KOPT-K1 (cell line): ENCODE data around the gene RAB10.
"Not testable (repeated sequence)": the region's sequence is repeated elsewhere in the genome, so short reads cannot be mapped to it uniquely, and the experiment has no call there.

Experiments
- H3K27ac ChIP-seq: fragments of 200-600 bp; sonication (generic); 2 replicates; pipeline ENCODE4 v1.5.1; 2016; ENCODE audit warnings: antibody characterized with exemption, mild to moderate bottlenecking, low read depth, low read length; ENCODE audit not compliant: poor library complexity, severe bottlenecking
- H3K36me3 ChIP-seq: fragments of 200-600 bp; sonication (generic); 2 replicates; pipeline ENCODE4 v1.5.1; 2017; ENCODE audit warnings: antibody characterized with exemption, mild to moderate bottlenecking, low read length, moderate library complexity; ENCODE audit not compliant: insufficient read depth
- H3K9me3 ChIP-seq: fragments of 200-600 bp; sonication (generic); 2 replicates; pipeline ENCODE4 v1.5.1; 2017; ENCODE audit warnings: antibody characterized with exemption, low read length, mild to moderate bottlenecking; ENCODE audit not compliant: insufficient read depth, poor library complexity, severe bottlenecking

The RAB10 gene

DNA sequence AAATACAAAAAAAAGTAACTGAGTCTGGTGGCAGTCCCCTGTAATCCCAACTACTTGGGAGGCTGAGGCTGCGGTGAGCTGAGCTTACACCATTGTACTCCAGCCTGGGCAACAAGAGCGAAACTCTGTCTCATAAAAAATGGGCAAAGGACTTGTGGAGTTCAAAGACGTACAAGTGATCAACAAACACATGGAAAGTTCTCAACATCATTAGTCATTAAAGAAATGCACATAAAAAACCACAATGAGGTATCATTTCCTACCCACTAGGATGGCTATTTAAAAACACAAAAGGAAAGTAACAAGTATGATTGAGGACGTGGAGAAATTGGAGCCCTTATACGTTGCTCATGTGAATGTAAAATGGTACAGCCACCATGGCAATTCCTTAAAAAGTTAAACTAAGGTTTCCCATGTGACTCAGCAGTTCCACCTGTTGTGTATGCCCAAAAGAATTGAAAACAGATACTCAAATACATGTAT, 52.3 kb downstream of the RAB10 start:
- peaks cover 25% of the 10 kb centered on the region for H3K9me3 ChIP-seq
- H3K27ac ChIP-seq, result no peak overlapping the region
- 0 out of 2 replicates have a peak, but pooled peaks cover 14% of the 10 kb centered on the region for H3K36me3 ChIP-seq

DNA sequence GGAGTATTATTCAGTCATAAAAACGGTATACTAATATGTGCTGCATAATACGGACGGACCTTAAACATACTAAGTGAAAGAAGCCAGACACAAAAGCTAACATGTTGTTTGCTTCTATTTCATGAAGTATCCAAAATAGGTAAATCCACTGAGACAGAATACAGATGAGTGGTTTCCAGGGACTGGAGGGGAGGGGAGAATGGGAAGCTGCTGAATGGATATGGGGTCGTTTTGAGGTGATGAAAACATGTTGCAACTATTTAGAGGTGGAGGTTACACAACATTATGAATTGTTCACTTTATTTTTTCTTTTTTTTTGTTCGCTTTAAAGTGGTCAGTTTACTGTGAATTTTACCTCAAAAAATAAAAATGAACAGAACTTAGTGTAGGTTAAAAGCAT, 52.9 kb downstream of the RAB10 start:
- peaks cover 19% of the 10 kb centered on the region for H3K9me3 ChIP-seq
- H3K36me3 ChIP-seq, result 0 out of 2 replicates have a peak, but pooled peaks cover 14% of the 10 kb centered on the region
- H3K27ac ChIP-seq, result no peak overlapping the region

DNA sequence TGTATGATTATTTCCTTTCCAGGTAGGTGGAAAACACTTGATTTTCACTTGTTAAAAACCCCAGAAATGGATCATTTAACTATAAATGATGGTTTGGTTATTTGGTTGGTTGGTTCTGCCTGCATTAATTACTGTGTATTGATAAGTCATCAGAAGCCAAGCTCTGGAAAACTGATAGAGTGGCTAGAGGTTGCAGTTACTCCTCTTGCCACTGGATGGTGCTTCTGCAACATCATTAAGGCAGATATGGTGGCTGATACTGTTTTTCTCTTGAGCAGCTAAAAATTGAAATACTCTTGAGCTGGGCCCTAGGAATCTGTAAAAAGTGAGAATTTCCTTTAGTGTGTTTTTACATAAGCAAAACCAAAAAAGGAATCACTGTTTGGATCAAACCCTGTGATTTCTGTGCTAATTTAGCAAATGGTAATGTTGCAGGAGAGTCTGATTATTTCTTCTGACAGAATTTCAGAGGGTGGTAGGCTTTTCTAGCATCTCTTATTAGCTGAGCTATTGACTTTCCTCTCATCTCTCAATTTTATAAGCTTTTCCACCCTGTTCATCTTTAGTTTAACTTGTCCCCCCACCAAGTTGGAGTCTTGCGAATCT, 54.3 kb downstream of the RAB10 start:
- H3K36me3 ChIP-seq, result 0 out of 2 replicates have a peak, but pooled peaks cover 6% of the 10 kb centered on the region
- H3K27ac ChIP-seq, result no peak overlapping the region
- peaks cover 5% of the 10 kb centered on the region for H3K9me3 ChIP-seq

DNA sequence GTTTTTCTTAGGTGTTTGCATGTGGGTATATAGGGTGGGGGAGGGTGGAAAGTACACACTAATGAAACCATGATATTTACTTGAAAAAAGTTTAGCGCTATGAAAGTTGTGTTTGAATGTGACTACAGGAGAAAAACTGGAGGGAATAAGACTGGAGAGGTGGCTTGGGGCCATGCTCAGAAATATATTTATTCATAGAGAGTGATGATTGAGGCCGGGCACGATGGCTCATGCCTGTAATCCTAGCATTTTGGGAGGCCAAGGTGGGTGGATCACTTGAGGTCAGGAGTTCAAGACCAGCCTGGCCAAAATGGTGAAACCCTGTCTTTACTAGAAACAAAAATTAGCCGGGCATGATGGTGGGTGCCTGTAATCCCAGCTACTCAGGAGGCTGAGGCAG, 55.0 kb downstream of the RAB10 start:
- H3K36me3 ChIP-seq, result peaks cover 13% of the 10 kb centered on the region; the same call in 1 of the 2 replicates
- not testable (repeated sequence) for H3K9me3 ChIP-seq, H3K27ac ChIP-seq

DNA sequence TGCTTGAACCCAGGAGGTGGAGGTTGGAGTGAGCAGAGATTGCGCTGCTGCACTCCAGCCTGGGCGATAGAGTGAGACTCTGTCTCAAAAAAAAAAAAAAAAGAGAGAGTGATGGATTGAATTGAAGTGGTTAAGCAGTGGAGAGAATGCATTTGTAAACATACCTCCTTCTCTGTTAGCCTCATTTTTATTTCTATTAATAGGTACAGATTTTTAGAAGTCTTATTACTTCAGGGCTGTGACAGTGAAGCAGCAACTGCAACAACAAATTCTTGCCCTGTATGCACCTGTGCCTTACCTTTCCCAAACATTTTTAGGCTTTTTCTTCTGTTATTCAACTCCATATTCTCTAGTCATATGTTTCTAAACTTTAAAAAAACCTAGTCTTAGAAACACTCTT, 55.5 kb downstream of the RAB10 start:
- Histone ChIP-seq H3K9me3 (no peaks in the 10 kb centered on the region), H3K36me3 (peaks cover 14% of the 10 kb centered on the region; the same call in 1 of the 2 replicates), H3K27ac (no peak overlapping the region)

DNA sequence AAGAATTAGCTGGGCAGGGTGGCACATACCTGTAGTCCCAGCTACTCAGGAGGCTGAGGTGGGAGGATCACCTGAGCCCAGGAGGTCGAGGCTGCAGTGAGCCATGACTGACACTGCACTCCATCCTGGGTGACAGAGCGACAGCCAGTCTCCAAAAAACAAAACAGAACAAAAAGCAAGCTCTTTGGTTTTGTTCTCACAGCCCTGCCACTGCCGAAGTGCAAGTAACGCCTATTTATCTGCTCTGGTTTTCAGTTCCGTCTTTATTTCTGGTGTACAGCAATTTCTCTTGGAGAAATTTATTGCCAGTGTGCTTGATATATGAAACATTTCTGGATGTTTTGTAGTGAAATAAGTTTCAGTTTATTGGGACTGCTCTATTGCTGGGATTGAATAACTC, 61.9 kb downstream of the RAB10 start:
- no peaks in the 10 kb centered on the region for H3K9me3 ChIP-seq
- H3K36me3 ChIP-seq, result peaks cover 49% of the 10 kb centered on the region
- H3K27ac ChIP-seq, result no peak overlapping the region

DNA sequence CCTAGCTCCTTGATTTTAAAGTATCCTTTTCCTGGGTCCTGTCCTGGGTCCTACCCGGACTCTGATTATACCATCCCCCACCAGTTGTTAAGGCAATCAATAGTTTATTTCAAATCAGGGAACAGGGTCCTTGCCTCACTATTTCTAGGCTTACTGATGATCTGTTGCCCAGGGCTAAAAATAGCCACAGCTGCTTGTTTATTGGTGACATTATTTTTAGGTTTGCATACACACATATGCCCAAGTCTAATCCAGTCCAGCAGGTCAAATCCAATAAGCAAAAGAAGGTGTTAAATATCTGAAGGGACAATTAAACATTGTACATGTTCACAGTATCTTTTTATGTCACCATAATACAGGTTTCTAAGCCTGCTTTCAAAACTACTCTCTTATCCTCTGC, 66.0 kb downstream of the RAB10 start:
- H3K27ac ChIP-seq, result no peak overlapping the region
- H3K36me3 ChIP-seq, result peaks cover 75% of the 10 kb centered on the region
- peaks cover 12% of the 10 kb centered on the region for H3K9me3 ChIP-seq

DNA sequence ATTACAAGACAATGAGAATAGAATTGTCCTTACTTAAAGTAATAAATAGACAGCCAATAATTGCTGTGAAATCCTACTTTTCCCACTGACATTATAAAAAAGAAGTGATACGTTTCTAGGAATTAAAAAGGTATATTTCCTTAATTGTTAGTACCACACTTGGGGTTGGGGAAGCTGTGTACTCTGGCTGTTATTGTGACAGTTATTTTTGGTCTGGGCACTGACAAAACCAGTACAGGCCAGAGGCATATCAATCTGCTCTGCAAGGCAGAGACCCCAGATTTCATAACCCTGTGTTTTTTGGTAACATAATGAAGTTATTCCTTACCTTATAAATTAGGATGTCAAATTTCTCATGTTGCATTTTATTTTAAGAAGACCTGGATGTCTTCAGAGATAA, 66.5 kb downstream of the RAB10 start:
- H3K27ac ChIP-seq, result no peak overlapping the region
- peaks cover 75% of the 10 kb centered on the region for H3K36me3 ChIP-seq
- H3K9me3 ChIP-seq, result peaks cover 12% of the 10 kb centered on the region

DNA sequence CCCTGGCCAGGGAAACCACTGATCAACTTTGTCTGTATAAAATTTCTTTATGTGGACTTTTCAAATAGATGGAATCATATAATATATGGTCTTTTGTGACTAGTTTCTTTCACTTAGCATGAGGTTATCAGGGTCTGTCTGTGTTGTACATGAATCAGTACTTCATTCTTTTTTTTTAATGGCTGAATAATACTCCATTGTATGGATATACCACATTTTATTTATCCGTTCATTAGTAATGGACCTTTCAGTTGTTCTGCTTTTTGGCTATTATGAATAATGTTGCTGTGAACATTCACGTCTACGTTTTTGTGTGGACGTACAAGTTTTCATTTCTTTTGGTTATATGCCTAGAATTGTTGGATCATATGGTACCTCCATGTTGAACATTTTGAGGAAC, 69.9 kb downstream of the RAB10 start:
- peaks cover 64% of the 10 kb centered on the region for H3K36me3 ChIP-seq
- no peak overlapping the region for H3K27ac ChIP-seq
- H3K9me3 ChIP-seq, result peaks cover 12% of the 10 kb centered on the region

DNA sequence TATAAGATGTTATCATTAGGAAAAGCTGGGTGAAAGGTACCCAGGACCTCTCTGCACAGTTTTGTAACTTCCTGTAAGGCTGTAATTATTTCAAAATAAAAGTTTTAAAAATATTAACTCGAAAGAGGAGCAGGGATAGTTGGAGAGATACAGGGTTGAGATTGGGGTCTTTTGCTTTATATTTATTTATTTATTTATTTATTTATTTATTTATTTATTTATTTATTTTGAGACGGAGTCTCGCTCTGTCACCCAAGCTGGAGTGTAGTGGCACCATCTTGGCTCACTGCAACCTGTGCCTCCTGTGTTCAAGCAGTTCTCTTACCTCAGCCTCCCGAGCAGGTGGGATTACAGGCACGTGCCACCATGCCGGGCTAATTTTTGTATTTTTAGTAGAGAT, 74.8 kb downstream of the RAB10 start:
- peaks cover 66% of the 10 kb centered on the region for H3K36me3 ChIP-seq
- H3K27ac ChIP-seq, H3K9me3 ChIP-seq: not testable (repeated sequence)

DNA sequence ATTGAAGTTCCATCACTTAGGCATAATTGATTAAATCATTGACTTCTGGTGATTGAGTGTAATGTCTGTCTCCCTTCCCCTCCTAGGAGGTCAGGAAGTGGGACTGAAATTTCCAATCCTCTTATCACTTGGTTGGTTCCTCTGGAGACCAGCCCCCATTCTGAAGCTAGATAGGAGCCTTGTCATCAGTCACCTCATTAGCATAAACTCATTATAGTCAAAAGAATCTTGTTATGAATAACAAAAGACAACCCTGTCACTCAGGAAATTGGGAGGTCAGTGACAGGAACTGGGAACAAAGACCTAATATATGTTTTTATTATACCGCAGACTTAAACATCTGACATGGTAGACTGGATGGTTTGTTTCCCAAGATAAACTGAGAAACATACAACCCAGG, 78.3 kb downstream of the RAB10 start:
- Histone ChIP-seq H3K36me3 (peaks cover 68% of the 10 kb centered on the region), H3K27ac (no peak overlapping the region), H3K9me3 (no peaks in the 10 kb centered on the region)

DNA sequence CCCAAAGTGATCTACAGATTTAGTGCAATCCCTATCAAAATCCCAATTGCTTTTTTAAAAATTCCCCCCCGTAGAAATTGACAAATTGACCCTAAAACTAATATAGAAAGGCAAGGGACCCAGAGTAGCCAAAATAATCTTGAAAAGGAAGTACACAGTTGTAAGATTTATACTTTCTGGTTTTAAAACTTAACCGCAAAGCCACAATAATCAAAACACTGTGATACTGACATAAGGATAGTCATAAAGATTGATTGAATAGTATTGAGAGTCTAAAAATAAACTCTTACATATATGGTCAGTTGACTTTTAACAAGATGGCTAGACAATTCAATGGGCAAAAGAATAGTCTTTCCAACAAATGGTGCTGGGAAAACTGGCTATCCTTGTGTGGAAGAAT, 80.3 kb downstream of the RAB10 start:
- no peaks in the 10 kb centered on the region for H3K9me3 ChIP-seq
- H3K36me3 ChIP-seq, result peaks cover 68% of the 10 kb centered on the region
- H3K27ac ChIP-seq, result no peak overlapping the region

DNA sequence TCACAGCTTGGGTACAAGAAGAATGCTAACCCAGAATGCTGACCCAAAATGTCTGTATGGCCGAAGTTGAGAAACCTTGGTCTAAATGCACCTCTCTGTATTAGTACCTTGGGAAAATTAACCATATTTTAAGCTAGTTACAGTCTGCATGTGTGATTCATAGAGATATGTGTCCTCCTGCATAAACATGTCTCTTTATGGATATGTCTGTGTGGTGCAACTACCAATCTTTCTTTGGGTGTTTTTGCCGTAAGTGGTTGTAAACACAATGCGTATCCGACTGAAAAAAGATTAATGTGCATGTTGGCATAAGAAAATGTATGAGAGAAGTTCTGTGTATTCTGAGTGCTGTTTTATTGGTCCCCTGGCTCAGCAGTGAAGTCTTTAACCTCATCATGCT, 84.8 kb downstream of the RAB10 start:
- Histone ChIP-seq H3K27ac (no peak overlapping the region), H3K9me3 (no peaks in the 10 kb centered on the region), H3K36me3 (peaks cover 37% of the 10 kb centered on the region)

DNA sequence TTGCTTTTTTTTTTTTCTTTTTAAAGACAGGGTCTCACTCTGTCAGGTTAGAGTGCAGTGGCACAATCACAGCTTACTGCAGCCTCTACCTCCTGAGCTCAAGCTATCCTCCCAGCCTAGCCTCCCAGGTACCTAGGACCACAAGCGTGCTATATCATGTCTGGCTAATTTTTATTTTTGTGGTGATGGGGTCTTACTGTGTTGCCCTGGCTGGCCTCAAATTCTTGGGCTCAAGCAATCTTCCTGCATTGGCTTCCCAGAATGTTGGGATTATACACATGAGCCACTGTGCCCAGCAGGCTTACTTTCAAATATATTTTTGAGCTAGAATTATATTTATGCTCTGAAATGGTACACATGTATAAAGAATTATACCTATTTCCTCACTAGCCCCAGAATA, 85.6 kb downstream of the RAB10 start:
- Histone ChIP-seq H3K36me3 (peaks cover 31% of the 10 kb centered on the region), H3K9me3 (no peaks in the 10 kb centered on the region), H3K27ac (no peak overlapping the region)

DNA sequence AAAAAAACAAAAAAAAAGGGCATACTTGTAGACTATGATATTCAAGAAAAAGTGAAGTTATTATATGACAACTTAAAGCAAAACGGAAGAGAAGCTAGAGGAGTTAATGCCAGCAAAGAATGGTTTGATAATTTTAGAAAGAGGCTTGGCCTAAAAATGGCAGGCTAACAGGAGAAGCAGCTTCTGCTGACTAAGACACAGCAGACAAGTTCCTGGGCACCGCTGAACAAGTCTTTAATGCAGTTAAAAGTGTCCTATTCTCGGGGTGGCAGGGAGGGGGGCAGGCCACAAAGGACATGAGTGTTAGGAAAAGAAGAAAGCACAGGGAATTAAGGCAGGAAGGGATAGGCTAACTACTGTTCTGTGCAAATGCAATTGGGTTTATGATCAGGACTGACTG, 88.7 kb downstream of the RAB10 start:
- peaks cover 16% of the 10 kb centered on the region for H3K36me3 ChIP-seq
- H3K9me3 ChIP-seq, result no peaks in the 10 kb centered on the region
- no peak overlapping the region for H3K27ac ChIP-seq

DNA sequence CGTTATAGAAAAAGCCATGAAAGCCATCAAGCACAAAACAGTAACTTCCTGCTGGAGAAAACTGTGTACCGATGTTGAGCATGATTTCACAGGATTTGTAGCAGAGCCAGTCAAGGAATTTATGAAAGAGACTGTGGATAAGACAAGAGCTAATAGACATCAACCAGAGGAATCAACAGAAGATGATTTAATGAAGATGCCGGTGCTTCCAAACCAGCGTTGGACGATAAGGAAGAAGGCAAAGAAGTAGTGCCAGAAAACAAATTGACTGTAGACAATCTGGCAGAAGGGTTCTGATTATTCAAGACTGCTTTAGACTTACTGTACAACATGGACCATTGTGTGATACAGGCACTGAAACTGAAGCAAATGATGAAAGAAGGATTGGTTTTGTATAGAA, 89.5 kb downstream of the RAB10 start:
- Histone ChIP-seq H3K36me3 (peaks cover 24% of the 10 kb centered on the region), H3K9me3 (no peaks in the 10 kb centered on the region), H3K27ac (no peak overlapping the region)
